GM19324 (cell line): ENCODE data around the gene BAMBI.

ENCODE experiments used
- ATAC-seq: cut with Tn5 transposase; IDR thresholded peaks from one replicate; pipeline ENCODE4 v1.9.1; 2021; ENCODE audit warnings: mild to moderate bottlenecking, moderate library complexity; ENCODE audit not compliant: unreplicated experiment, low FRiP score

BAMBI gene

GRCh38 chr10:28694530-28694929, 17.2 kb downstream of the BAMBI start:
- no peak for ATAC-seq

DNA sequence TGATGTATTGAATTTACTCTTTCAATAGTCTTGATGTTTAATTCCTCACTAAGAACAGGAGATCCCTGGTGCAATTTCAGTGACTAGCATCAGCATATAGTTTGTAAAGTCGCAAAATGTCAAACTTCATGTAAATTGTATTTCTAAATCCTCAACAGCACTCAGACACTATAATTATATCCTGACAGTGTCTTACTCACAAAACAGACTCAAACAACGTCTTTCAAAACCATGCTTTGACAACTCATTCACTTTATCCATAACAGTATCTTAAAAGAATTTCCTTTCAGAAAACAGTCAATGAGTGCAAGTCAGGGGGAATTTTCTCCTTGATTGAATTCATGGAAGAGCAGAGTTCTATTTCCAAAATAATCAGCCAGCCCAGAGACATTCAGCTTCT, 20.8 kb downstream of the BAMBI start:
- no peak for ATAC-seq

DNA sequence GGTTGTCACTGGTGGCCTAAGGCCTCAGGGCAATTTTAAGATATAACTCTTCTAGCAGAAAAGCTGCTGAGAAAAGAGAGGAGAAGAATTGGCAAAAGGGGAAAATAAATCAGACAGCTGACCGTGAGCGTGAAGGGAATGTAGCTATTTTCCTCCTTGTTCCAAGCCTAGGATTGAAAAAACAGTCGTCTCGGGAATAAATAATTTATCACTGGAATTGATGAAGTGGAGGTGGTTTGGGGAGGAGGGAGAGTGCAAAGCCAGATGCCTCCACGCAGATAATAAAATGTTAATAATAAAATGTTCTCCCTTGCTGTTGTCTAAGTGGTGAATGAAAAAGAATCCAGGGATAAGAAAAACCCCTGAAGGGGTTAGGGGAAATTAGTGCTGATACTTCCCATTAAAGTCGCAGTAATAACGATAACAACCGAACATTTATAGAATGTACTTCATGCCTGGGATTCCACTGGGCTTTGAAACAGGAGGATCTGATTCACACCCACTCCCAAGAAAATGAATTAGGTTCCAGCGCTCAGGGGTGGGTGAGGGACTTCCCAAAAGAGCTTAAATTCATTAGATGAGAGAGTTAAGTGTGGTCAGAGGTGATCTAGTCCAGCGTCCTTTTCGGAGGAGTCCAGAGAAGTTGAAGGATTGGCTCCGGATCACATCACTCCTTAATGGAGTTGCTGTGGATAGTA, 27.3 kb downstream of the BAMBI start:
- ATAC-seq: no peak

- no peak for ATAC-seq
Observed at GRCh38 chr10:28705472-28705871, 28.2 kb downstream of the BAMBI start.

- ATAC-seq: no peak
Observed at GRCh38 chr10:28709001-28709710, 31.8 kb downstream of the BAMBI start.

GRCh38 chr10:28710202-28710886, 33.0 kb downstream of the BAMBI start:
- no peak for ATAC-seq

DNA sequence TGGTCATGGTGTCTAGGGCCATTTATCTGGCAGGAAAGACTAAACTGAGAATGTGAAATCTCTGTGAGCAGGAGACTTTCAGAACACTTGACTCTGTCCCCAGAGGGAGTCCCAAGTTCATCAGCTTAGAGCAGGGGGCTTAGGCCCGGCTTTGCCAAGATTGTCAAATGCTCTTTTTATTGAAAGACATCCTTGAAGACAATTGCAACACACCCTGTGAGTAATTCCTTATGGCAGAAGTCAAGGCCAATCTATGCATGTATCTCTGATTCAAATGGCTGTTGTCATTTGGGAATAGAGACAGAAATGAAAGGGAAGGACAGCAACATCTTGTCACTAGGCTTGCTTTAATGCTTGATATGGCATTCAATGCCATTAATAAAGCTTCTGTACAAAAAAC, 33.7 kb downstream of the BAMBI start:
- ATAC-seq: no peak

- ATAC-seq: no peak
Observed at GRCh38 chr10:28711776-28712175, 34.5 kb downstream of the BAMBI start.

DNA sequence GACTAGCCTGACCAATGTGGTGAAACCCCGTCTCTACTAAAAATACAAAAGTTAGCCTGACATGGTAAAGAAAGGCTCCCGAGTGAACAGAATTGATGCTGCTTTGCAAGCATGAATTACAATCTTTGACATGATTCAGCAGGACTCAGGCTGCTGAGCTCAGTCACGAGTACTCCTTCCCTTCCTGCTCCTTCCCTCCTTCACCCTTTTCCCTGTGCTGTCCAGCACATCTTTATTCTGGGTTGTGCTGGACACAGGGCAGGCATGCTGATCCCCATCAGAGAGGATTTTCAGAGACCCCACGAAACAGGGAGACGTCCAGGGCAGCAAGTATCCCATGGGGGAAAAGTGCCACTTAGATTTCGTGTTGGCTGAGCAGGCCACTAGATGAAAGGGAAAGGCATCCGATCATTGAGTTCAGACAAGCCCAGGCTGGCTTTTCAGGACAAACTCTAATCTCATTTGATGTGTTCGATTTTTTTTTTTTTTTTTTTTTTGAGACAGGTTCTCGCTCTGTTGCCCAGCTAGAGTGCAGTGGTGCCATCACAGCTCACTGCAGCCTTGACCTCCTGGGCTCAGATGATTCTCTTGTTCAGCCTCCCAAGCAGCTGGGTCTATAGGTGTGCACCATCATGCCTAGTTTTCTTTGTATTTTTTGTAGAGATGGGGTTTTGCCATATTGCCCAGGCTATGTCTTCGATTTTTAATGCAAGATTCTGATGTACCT, 36.5 kb downstream of the BAMBI start:
- ATAC-seq: no peak

- ATAC-seq: no peak
Observed at GRCh38 chr10:28714401-28715053, 37.2 kb downstream of the BAMBI start.

- no peak for ATAC-seq
Observed at GRCh38 chr10:28715246-28715645, 37.9 kb downstream of the BAMBI start.

DNA sequence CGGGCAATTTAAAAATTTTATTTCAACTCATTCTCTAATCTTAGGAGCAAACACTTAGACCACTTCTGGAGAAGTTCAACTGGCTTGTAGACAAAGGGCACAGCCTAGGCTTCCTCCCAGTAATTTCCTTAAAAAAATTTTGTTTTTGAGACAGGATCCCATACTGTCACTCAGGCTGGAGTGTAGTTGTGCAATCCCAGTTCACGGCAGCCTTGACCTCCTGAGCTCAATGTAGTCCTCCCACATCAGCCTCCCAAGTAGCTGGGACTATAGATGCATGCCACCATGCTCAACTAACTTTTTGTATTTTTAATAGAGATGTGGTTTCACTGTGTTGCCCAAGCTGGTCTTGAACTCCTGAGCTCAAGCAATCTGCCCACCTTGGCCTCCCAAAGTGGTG, 38.4 kb downstream of the BAMBI start:
- no peak for ATAC-seq

- no peak for ATAC-seq
Observed at GRCh38 chr10:28716748-28717147, 39.4 kb downstream of the BAMBI start.

GRCh38 chr10:28717656-28718201, 40.4 kb downstream of the BAMBI start:
- ATAC-seq: no peak

GRCh38 chr10:28719789-28720436, 42.6 kb downstream of the BAMBI start:
- ATAC-seq: no peak

- ATAC-seq: no peak
Observed at GRCh38 chr10:28721318-28721951, 44.1 kb downstream of the BAMBI start.

DNA sequence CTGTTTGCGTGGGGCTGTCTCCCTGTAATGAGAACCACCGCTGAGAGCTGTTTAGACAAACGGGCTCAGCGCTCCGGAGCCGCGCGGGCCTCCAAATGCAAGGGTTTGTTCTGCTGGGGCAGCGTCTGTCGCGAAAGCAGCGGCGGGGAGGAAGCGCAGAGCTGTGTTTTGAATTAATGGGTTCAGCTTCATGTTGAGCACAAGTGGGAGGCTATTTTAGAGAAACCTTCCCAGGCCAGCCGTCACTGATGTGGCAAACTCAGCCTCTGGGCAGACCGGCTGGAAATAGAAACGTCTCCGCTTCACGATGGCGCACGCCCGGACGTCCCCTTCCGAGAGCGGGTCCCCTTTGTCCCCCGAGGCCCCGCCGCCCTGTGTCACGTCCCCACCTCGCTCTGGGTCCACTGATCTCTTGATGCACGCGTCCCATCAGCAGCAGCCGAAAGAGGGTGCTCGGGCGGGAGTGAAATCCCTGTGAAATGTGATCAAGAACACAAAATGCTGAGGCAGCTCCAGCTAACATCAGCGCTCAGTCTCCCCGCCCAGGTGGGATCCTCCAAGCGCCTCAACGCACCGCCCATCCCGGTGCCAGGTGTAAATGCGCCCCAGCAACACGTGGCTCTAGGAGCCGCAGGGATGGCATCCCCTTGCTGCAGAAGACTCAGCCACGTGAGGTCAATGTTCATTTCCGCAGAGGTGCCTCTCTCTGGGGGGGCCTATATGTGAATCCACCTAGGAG, 44.9 kb downstream of the BAMBI start:
- peak; percentile 51 for ATAC-seq

DNA sequence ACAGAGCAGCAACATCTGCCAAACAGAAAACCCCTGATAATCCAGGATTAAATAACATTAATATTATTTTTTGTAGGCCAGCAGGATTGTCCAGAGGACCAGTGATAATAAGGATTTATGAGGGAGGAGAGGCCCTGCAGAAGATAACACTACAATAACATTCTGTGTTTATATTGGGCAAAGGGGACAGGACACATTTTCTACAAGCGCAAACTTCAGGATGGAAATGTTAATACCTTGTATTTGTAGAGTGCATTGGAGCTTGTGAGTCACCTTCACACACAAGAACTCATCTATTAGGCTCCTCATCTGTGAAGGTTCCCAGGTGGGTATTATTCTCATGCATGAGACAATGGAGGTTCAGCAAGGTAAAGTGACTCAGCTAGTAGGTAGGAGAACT, 51.0 kb downstream of the BAMBI start:
- no peak for ATAC-seq
